ENCODE results near the gene TUBE1. TPM values are rescaled to one million over a fixed set of nuclear protein-coding genes. Genes with fewer than 3 reads are reported as not detected.

The TUBE1 gene
- polyA plus RNA-seq, 1 experiment, result 24.3 TPM

DNA sequence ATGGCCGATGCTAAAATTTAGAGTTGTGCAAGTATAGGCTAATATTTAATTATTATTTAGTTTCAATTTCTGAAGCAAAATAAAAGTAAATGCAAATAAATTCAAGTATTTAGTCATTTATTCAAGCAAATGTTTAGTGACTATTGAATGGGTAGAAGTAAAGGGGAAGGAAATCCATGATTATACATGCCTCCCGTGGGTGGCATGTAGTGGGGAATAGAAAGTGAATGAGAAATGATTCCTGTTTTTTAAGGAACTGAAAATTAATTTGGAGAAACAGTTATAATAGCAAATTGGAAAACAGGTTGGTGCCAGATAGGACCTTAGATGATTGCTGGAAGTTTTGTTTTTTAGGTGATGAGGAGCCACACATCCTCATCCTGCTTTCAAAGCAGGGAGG lies 35.5 kb upstream of the TUBE1 start:
- no peak overlapping the region for H3K4me3 ChIP-seq (ENCODE audit: low read depth, low read length)
- DNase-seq (ENCODE audit: low read depth, low spot score), result no peak
- CTCF ChIA-PET, result no interaction called here
- no peak overlapping the region for H3K27ac ChIP-seq (ENCODE audit: low read depth, low read length)
- H3K27me3 ChIP-seq (ENCODE audit: control insufficient read depth, insufficient read depth, low read length), result no peaks in the 10 kb centered on the region
- TF ChIP-seq, protein P1, sequence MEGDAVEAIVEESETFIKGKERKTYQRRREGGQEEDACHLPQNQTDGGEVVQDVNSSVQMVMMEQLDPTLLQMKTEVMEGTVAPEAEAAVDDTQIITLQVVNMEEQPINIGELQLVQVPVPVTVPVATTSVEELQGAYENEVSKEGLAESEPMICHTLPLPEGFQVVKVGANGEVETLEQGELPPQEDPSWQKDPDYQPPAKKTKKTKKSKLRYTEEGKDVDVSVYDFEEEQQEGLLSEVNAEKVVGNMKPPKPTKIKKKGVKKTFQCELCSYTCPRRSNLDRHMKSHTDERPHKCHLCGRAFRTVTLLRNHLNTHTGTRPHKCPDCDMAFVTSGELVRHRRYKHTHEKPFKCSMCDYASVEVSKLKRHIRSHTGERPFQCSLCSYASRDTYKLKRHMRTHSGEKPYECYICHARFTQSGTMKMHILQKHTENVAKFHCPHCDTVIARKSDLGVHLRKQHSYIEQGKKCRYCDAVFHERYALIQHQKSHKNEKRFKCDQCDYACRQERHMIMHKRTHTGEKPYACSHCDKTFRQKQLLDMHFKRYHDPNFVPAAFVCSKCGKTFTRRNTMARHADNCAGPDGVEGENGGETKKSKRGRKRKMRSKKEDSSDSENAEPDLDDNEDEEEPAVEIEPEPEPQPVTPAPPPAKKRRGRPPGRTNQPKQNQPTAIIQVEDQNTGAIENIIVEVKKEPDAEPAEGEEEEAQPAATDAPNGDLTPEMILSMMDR (IDR thresholded peaks at IDR 0.05; ENCODE audit: low read depth, low read length), result no peak
- POLR2A ChIA-PET, result no interaction called here
- no peaks in the 10 kb centered on the region for H3K9me3 ChIP-seq (ENCODE audit: control insufficient read depth, insufficient read depth, low read length)

DNA sequence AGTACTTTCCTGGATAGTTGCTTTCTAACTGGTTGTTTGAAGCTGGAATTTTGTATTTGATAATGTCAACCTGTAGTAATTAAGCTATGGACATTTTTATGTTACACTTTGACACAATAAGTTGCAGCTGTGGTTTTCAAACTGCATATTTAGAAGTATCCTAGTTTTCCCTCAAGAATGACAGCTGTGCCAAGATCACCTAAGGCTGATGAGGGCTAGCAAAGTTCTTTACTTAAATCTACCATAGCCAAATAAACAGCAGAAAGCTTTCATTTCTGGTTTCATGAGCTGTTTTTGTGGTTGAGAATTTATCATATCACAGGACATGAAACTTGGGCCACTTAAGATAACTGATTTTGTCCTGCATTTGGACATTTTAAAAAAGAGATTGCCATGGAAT lies 30.8 kb upstream of the TUBE1 start:
- no peak for DNase-seq (ENCODE audit: low read depth, low spot score)
- POLR2A ChIA-PET, result no interaction called here
- Histone ChIP-seq H3K9me3 (ENCODE audit: control insufficient read depth, insufficient read depth, low read length) (no peaks in the 10 kb centered on the region), H3K27ac (ENCODE audit: low read depth, low read length) (no peak overlapping the region), H3K27me3 (ENCODE audit: control insufficient read depth, insufficient read depth, low read length) (no peaks in the 10 kb centered on the region), H3K4me3 (ENCODE audit: low read depth, low read length) (no peak overlapping the region)
- CTCF ChIA-PET, result no interaction called here
- TF ChIP-seq, protein P1 (IDR thresholded peaks at IDR 0.05; ENCODE audit: low read depth, low read length), result no peak

DNA sequence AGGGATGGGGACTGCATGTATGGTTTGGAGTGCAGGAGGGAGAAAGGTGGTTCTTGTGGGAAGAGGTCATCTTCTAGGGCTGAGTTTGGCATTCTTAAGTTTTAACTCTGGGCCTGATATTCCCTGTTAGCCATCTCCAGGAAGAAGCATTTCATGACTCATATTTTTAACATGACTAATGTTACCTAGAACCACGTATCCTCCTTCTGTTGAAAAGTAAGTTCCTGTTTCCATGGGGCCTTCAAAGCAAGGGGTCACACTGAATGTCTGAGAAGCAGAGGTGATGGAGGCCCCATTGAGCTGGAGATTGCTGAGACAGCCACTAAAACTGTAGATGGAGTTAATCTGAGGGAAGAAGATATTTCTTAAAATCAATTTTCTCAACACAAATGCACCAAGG lies 30.3 kb upstream of the TUBE1 start:
- ChIA-PET CTCF (no interaction called here), POLR2A (no interaction called here)
- Histone ChIP-seq H3K27me3 (ENCODE audit: control insufficient read depth, insufficient read depth, low read length) (no peaks in the 10 kb centered on the region), H3K4me3 (ENCODE audit: low read depth, low read length) (no peak overlapping the region), H3K27ac (ENCODE audit: low read depth, low read length) (no peak overlapping the region), H3K9me3 (ENCODE audit: control insufficient read depth, insufficient read depth, low read length) (no peaks in the 10 kb centered on the region)
- TF ChIP-seq, protein P1 (IDR thresholded peaks at IDR 0.05; ENCODE audit: low read depth, low read length), result no peak
- no peak for DNase-seq (ENCODE audit: low read depth, low spot score)

DNA sequence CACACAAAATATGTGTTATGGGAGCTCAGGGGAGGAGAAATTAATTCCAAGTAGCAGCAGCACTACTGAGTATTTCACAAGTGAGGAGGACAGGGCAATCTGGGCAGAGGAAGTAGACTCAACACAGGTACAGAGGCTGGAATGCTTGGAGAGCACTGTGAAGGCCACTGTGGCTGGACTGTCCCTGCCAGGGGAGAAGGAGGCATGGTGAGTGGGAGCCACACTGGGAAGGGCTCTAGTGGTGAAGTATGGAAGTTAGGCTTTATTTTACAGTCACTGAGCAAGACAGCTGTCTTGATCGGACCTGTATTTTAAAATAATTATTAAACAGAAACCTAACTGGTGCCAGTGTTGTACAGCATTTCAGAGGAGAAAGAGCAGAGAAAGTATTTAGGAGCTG lies 28.9 kb upstream of the TUBE1 start:
- Histone ChIP-seq H3K4me3 (ENCODE audit: low read depth, low read length) (no peak overlapping the region), H3K9me3 (ENCODE audit: control insufficient read depth, insufficient read depth, low read length) (no peaks in the 10 kb centered on the region), H3K27me3 (ENCODE audit: control insufficient read depth, insufficient read depth, low read length) (no peaks in the 10 kb centered on the region), H3K27ac (ENCODE audit: low read depth, low read length) (no peak overlapping the region)
- TF ChIP-seq, protein P1 (IDR thresholded peaks at IDR 0.05; ENCODE audit: low read depth, low read length), result no peak
- ChIA-PET POLR2A (no interaction called here), CTCF (interaction anchor here (0.7 kb wide), 1 partner anchor 29 kb away, joined by 3 read pairs; the partner anchor contains the start of genes FAM229B and TUBE1)
- no peak for DNase-seq (ENCODE audit: low read depth, low spot score)

DNA sequence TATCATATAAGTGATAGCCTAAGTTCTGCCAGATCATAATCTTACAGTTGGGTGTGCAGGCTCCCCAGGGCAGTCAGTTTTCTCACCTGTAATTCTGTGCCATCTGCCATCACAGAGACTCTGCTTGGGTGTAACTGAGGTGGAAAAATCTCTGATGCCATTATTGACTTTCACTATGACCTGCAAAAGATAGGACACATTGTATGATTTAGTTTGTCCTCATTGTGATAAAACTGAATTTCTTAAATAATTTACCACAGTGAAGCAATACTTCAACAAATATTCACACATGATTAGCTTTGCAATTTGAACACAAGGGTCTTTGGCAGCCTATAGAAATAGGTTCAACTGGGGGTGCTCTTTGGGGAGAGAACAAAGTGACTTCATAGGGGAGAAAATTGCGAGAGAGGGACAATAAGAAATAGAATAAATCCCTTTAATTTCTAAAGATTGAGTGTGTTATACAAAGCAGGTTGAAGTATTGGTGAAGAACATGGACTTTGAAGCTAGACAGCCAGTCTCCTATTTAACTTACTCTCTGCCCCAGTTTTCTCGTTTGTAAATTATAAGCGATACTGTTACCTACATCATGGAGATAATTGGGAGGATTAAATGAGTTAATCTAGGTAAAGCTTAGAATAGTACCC lies 27.4 kb upstream of the TUBE1 start:
- CTCF ChIA-PET, result interaction anchor here (1.0 kb wide), 1 partner anchor 48 kb away, joined by 3 read pairs; no protein-coding TSS in a partner anchor
- DNase-seq (ENCODE audit: low read depth, low spot score), result no peak
- Histone ChIP-seq H3K27ac (ENCODE audit: low read depth, low read length) (no peak overlapping the region), H3K9me3 (ENCODE audit: control insufficient read depth, insufficient read depth, low read length) (no peaks in the 10 kb centered on the region), H3K27me3 (ENCODE audit: control insufficient read depth, insufficient read depth, low read length) (no peaks in the 10 kb centered on the region), H3K4me3 (ENCODE audit: low read depth, low read length) (no peak overlapping the region)
- POLR2A ChIA-PET, result no interaction called here
- TF ChIP-seq, protein P1 (IDR thresholded peaks at IDR 0.05; ENCODE audit: low read depth, low read length), result no peak
